ENCODE results near the gene CLSTN1. TPM values are rescaled to one million over a fixed set of nuclear protein-coding genes. Genes with fewer than 3 reads are reported as not detected.
"Not testable (repeated sequence)": the region's sequence is repeated elsewhere in the genome, so short reads cannot be mapped to it uniquely, and the experiment has no call there.

Gene CLSTN1
- total and polyA plus RNA-seq, 4 donors: 131 to 366 (median 280) TPM

GRCh38 chr1:9794081-9794480 is 29.7 kb downstream of the CLSTN1 start:
- no peak overlapping the region for H3K4me3 ChIP-seq (ENCODE audit: low read depth, low read length)
- H3K27ac ChIP-seq (ENCODE audit: low read depth, low read length): no peak overlapping the region
- 44% methylated on average over 3 of the region's 6 CpGs for WGBS (ENCODE audit: insufficient coverage)
- no peak for DNase-seq (ENCODE audit: low read depth in 4 of 6, low spot score in 6 of 6)
- peaks cover 23% of the 10 kb centered on the region for H3K4me1 ChIP-seq (ENCODE audit: control insufficient read depth, insufficient read depth, low read length)
- no peaks in the 10 kb centered on the region for H3K27me3 ChIP-seq (ENCODE audit: control insufficient read depth, insufficient read depth, low read length)
- H3K9me3 ChIP-seq (ENCODE audit: control insufficient read depth, insufficient read depth, low read length): no peaks in the 10 kb centered on the region
- no peaks in the 10 kb centered on the region for H3K36me3 ChIP-seq (ENCODE audit: control insufficient read depth, insufficient read depth, low read length)

- no peaks in the 10 kb centered on the region for H3K27me3 ChIP-seq (ENCODE audit: control insufficient read depth, insufficient read depth, low read length)
- peak in 1 of 6 donors; percentile 10 for DNase-seq (ENCODE audit: low read depth in 4 of 6, low spot score in 6 of 6)
- no peaks in the 10 kb centered on the region for H3K9me3 ChIP-seq (ENCODE audit: control insufficient read depth, insufficient read depth, low read length)
- H3K36me3 ChIP-seq (ENCODE audit: control insufficient read depth, insufficient read depth, low read length): no peaks in the 10 kb centered on the region
- H3K27ac ChIP-seq (ENCODE audit: low read depth, low read length): no peak overlapping the region
- peaks cover 18% of the 10 kb centered on the region for H3K4me1 ChIP-seq (ENCODE audit: control insufficient read depth, insufficient read depth, low read length)
- 55% methylated on average over 13 of the region's 15 CpGs for WGBS (ENCODE audit: insufficient coverage)
- H3K4me3 ChIP-seq (ENCODE audit: low read depth, low read length): no peak overlapping the region
These were observed 30.5 kb downstream of the CLSTN1 start for GRCh38 chr1:9793291-9793690.

- Histone ChIP-seq H3K27ac (ENCODE audit: low read depth, low read length) (no peak overlapping the region), H3K36me3 (ENCODE audit: control insufficient read depth, insufficient read depth, low read length) (peaks cover 4% of the 10 kb centered on the region), H3K4me3 (ENCODE audit: low read depth, low read length) (no peak overlapping the region), H3K4me1 (ENCODE audit: control insufficient read depth, insufficient read depth, low read length) (peaks cover 18% of the 10 kb centered on the region), H3K27me3 (ENCODE audit: control insufficient read depth, insufficient read depth, low read length) (no peaks in the 10 kb centered on the region), H3K9me3 (ENCODE audit: control insufficient read depth, insufficient read depth, low read length) (no peaks in the 10 kb centered on the region)
- peak in 3 of 6 donors; percentile 31 to 66 (median 50) for DNase-seq (ENCODE audit: low read depth in 4 of 6, low spot score in 6 of 6)
- WGBS (ENCODE audit: insufficient coverage): 35% methylated on average over 11 of the region's 14 CpGs
These were observed 31.4 kb downstream of the CLSTN1 start for GRCh38 chr1:9792156-9793042.

GRCh38 chr1:9789700-9790099 is 34.1 kb downstream of the CLSTN1 start:
- H3K9me3 ChIP-seq (ENCODE audit: control insufficient read depth, insufficient read depth, low read length); H3K4me3 ChIP-seq (ENCODE audit: low read depth, low read length); H3K27me3 ChIP-seq (ENCODE audit: control insufficient read depth, insufficient read depth, low read length); DNase-seq (ENCODE audit: low read depth in 4 of 6, low spot score in 6 of 6); H3K36me3 ChIP-seq (ENCODE audit: control insufficient read depth, insufficient read depth, low read length); H3K27ac ChIP-seq (ENCODE audit: low read depth, low read length): not testable (repeated sequence)
- WGBS (ENCODE audit: insufficient coverage): 100% methylated on average over 3 of the region's 4 CpGs
- H3K4me1 ChIP-seq (ENCODE audit: control insufficient read depth, insufficient read depth, low read length): peaks cover 18% of the 10 kb centered on the region

GRCh38 chr1:9787702-9788101 is 36.1 kb downstream of the CLSTN1 start:
- Histone ChIP-seq H3K4me3 (ENCODE audit: low read depth, low read length) (no peak overlapping the region), H3K27ac (ENCODE audit: low read depth, low read length) (no peak overlapping the region), H3K27me3 (ENCODE audit: control insufficient read depth, insufficient read depth, low read length) (no peaks in the 10 kb centered on the region), H3K4me1 (ENCODE audit: control insufficient read depth, insufficient read depth, low read length) (peaks cover 10% of the 10 kb centered on the region), H3K36me3 (ENCODE audit: control insufficient read depth, insufficient read depth, low read length) (peaks cover 9% of the 10 kb centered on the region), H3K9me3 (ENCODE audit: control insufficient read depth, insufficient read depth, low read length) (no peaks in the 10 kb centered on the region)
- DNase-seq (ENCODE audit: low read depth in 4 of 6, low spot score in 6 of 6): no peak
- WGBS (ENCODE audit: insufficient coverage): 95% methylated on average over 8 of the region's 8 CpGs

- Histone ChIP-seq H3K27ac (ENCODE audit: low read depth, low read length) (no peak overlapping the region), H3K9me3 (ENCODE audit: control insufficient read depth, insufficient read depth, low read length) (no peaks in the 10 kb centered on the region), H3K36me3 (ENCODE audit: control insufficient read depth, insufficient read depth, low read length) (peaks cover 9% of the 10 kb centered on the region), H3K4me3 (ENCODE audit: low read depth, low read length) (no peak overlapping the region), H3K4me1 (ENCODE audit: control insufficient read depth, insufficient read depth, low read length) (no peaks in the 10 kb centered on the region), H3K27me3 (ENCODE audit: control insufficient read depth, insufficient read depth, low read length) (no peaks in the 10 kb centered on the region)
- DNase-seq (ENCODE audit: low read depth in 4 of 6, low spot score in 6 of 6): no peak
- 65% methylated on average over 5 of the region's 6 CpGs for WGBS (ENCODE audit: insufficient coverage)
These were observed 38.4 kb downstream of the CLSTN1 start for GRCh38 chr1:9785406-9785805.

- no peaks in the 10 kb centered on the region for H3K4me1 ChIP-seq (ENCODE audit: control insufficient read depth, insufficient read depth, low read length)
- peak in 2 of 6 donors; percentile 47 to 83 for DNase-seq (ENCODE audit: low read depth in 4 of 6, low spot score in 6 of 6)
- H3K9me3 ChIP-seq (ENCODE audit: control insufficient read depth, insufficient read depth, low read length): no peaks in the 10 kb centered on the region
- H3K27me3 ChIP-seq (ENCODE audit: control insufficient read depth, insufficient read depth, low read length): no peaks in the 10 kb centered on the region
- no peak overlapping the region for H3K27ac ChIP-seq (ENCODE audit: low read depth, low read length)
- no CpG with 5 or more reads among the region's 3 CpGs for WGBS (ENCODE audit: insufficient coverage)
- peaks cover 9% of the 10 kb centered on the region for H3K36me3 ChIP-seq (ENCODE audit: control insufficient read depth, insufficient read depth, low read length)
- no peak overlapping the region for H3K4me3 ChIP-seq (ENCODE audit: low read depth, low read length)
These were observed 39.1 kb downstream of the CLSTN1 start for GRCh38 chr1:9784508-9785133.

- 100% methylated on average over 5 of the region's 10 CpGs for WGBS (ENCODE audit: insufficient coverage)
- H3K4me1 ChIP-seq (ENCODE audit: control insufficient read depth, insufficient read depth, low read length): no peaks in the 10 kb centered on the region
- H3K27me3 ChIP-seq (ENCODE audit: control insufficient read depth, insufficient read depth, low read length): no peaks in the 10 kb centered on the region
- DNase-seq (ENCODE audit: low read depth in 4 of 6, low spot score in 6 of 6): no peak
- no peaks in the 10 kb centered on the region for H3K9me3 ChIP-seq (ENCODE audit: control insufficient read depth, insufficient read depth, low read length)
- H3K27ac ChIP-seq (ENCODE audit: low read depth, low read length): no peak overlapping the region
- no peak overlapping the region for H3K4me3 ChIP-seq (ENCODE audit: low read depth, low read length)
- peaks cover 6% of the 10 kb centered on the region for H3K36me3 ChIP-seq (ENCODE audit: control insufficient read depth, insufficient read depth, low read length)
These were observed 40.9 kb downstream of the CLSTN1 start for GRCh38 chr1:9782897-9783296.

- no peak for DNase-seq (ENCODE audit: low read depth in 4 of 6, low spot score in 6 of 6)
- H3K36me3 ChIP-seq (ENCODE audit: control insufficient read depth, insufficient read depth, low read length): peaks cover 4% of the 10 kb centered on the region
- WGBS (ENCODE audit: insufficient coverage): 95% methylated on average over 3 of the region's 4 CpGs
- no peak overlapping the region for H3K4me3 ChIP-seq (ENCODE audit: low read depth, low read length)
- H3K9me3 ChIP-seq (ENCODE audit: control insufficient read depth, insufficient read depth, low read length): no peaks in the 10 kb centered on the region
- H3K27ac ChIP-seq (ENCODE audit: low read depth, low read length): no peak overlapping the region
- H3K27me3 ChIP-seq (ENCODE audit: control insufficient read depth, insufficient read depth, low read length): no peaks in the 10 kb centered on the region
- no peaks in the 10 kb centered on the region for H3K4me1 ChIP-seq (ENCODE audit: control insufficient read depth, insufficient read depth, low read length)
These were observed 41.5 kb downstream of the CLSTN1 start for GRCh38 chr1:9782116-9782751.
